HEK293 (cell line): Measurements from ENCODE around the gene ACADVL.

Experiments
- HOXD13 ChIP-seq: sonication (generic); formaldehyde crosslinking; IDR thresholded peaks from 2 replicates; pipeline ENCODE4 v1.8.0; 2022; ENCODE audit warnings: missing genetic modification reagents, borderline replicate concordance
- KLF10 ChIP-seq: fragments of 450-650 bp; IDR thresholded peaks from 2 replicates; pipeline ENCODE4 v1.5.1; 2018; ENCODE audit warnings: missing biosample characterization, mild to moderate bottlenecking, missing genetic modification characterization
- MYNN ChIP-seq: fragments of 450-650 bp; formaldehyde crosslinking; IDR thresholded peaks from 2 replicates; pipeline ENCODE4 v1.5.1; 2016; ENCODE audit warnings: missing biosample characterization, missing genetic modification characterization, borderline replicate concordance
- SCRT1 ChIP-seq: fragments of 450-650 bp; formaldehyde crosslinking; IDR thresholded peaks from 2 replicates; pipeline ENCODE4 v1.5.1; 2016; ENCODE audit warnings: missing biosample characterization, missing genetic modification characterization, borderline replicate concordance
- ZBTB48 ChIP-seq: fragments of 450-650 bp; formaldehyde crosslinking; IDR thresholded peaks from 2 replicates; pipeline ENCODE4 v1.5.1; 2016; ENCODE audit warnings: missing biosample characterization, missing genetic modification characterization
- ZIC2 ChIP-seq: fragments of 450-650 bp; formaldehyde crosslinking; IDR thresholded peaks from 2 replicates; pipeline ENCODE4 v1.5.1; 2016; ENCODE audit warnings: missing biosample characterization, missing genetic modification characterization
- ZNF112 ChIP-seq: fragments of 450-650 bp; formaldehyde crosslinking; IDR thresholded peaks from 2 replicates; pipeline ENCODE4 v1.5.0; 2017; ENCODE audit warnings: missing biosample characterization, missing genetic modification characterization
- ZNF114 ChIP-seq: fragments of 450-650 bp; formaldehyde crosslinking; IDR thresholded peaks from 2 replicates; pipeline ENCODE4 v1.5.0; 2017; ENCODE audit warnings: missing biosample characterization, missing genetic modification characterization
- ZNF16 ChIP-seq: fragments of 450-650 bp; formaldehyde crosslinking; IDR thresholded peaks from 2 replicates; pipeline ENCODE4 v1.5.1; 2016; ENCODE audit warnings: low read depth, missing biosample characterization, missing genetic modification characterization
- ZNF221 ChIP-seq: fragments of 450-650 bp; formaldehyde crosslinking; IDR thresholded peaks from 2 replicates; pipeline ENCODE4 v1.5.1; 2017; ENCODE audit warnings: missing biosample characterization, missing genetic modification characterization, borderline replicate concordance
- ZNF366 ChIP-seq: fragments of 450-650 bp; formaldehyde crosslinking; conservative IDR thresholded peaks from 2 replicates; pipeline ENCODE4 v1.5.1; 2016; ENCODE audit warnings: missing biosample characterization, missing genetic modification characterization
- ZNF416 ChIP-seq: fragments of 450-650 bp; formaldehyde crosslinking; IDR thresholded peaks from 2 replicates; pipeline ENCODE4 v1.5.1; 2016; ENCODE audit warnings: missing biosample characterization, missing genetic modification characterization
- ZNF521 ChIP-seq: fragments of 450-650 bp; formaldehyde crosslinking; IDR thresholded peaks from 2 replicates; pipeline ENCODE4 v1.5.1; 2017; ENCODE audit warnings: missing biosample characterization, mild to moderate bottlenecking, missing genetic modification characterization
- ZNF529 ChIP-seq: fragments of 450-650 bp; formaldehyde crosslinking; IDR thresholded peaks from 2 replicates; pipeline ENCODE4 v1.5.1; 2017; ENCODE audit warnings: missing genetic modification characterization, missing biosample characterization; ENCODE audit not compliant: insufficient replicate concordance
- ZNF544 ChIP-seq: fragments of 450-650 bp; formaldehyde crosslinking; IDR thresholded peaks from 2 replicates; pipeline ENCODE4 v1.5.0; 2017; ENCODE audit warnings: missing biosample characterization, missing genetic modification characterization
- ZNF549 ChIP-seq: fragments of 450-650 bp; IDR thresholded peaks from 2 replicates; pipeline ENCODE4 v1.5.1; 2018; ENCODE audit warnings: missing biosample characterization, missing genetic modification characterization, mild to moderate bottlenecking, inconsistent platforms, moderate library complexity
- ZNF626 ChIP-seq: fragments of 450-650 bp; sonication (Bioruptor Pico); formaldehyde crosslinking; IDR thresholded peaks from 2 replicates; pipeline ENCODE4 v1.5.1; 2018; ENCODE audit warnings: missing biosample characterization, missing genetic modification characterization, inconsistent platforms
- ZNF707 ChIP-seq: fragments of 450-650 bp; formaldehyde crosslinking; IDR thresholded peaks from 2 replicates; pipeline ENCODE4 v1.5.1; 2016; ENCODE audit warnings: missing biosample characterization, missing genetic modification characterization
- ZNF777 ChIP-seq: fragments of 450-650 bp; formaldehyde crosslinking; IDR thresholded peaks from 2 replicates; pipeline ENCODE4 v1.5.1; 2017; ENCODE audit warnings: missing biosample characterization, missing genetic modification characterization, borderline replicate concordance
- ZNF830 ChIP-seq: fragments of 450-650 bp; IDR thresholded peaks from 2 replicates; pipeline ENCODE4 v1.5.0; 2018; ENCODE audit warnings: missing biosample characterization, missing genetic modification characterization, low read depth, mild to moderate bottlenecking, moderate library complexity
- ZXDB ChIP-seq: fragments of 450-650 bp; formaldehyde crosslinking; IDR thresholded peaks from 2 replicates; pipeline ENCODE4 v1.5.1; 2016; ENCODE audit warnings: missing biosample characterization, missing genetic modification characterization
- TF ChIP-seq, protein P1 (sequence below): fragments of 450-650 bp; formaldehyde crosslinking; IDR thresholded peaks from 2 replicates; pipeline ENCODE4 v1.5.1; 2016; ENCODE audit warnings: missing biosample characterization, missing genetic modification characterization
- TF ChIP-seq, protein P2 (sequence below): fragments of 450-650 bp; formaldehyde crosslinking; IDR thresholded peaks from 2 replicates; pipeline ENCODE4 v1.5.1; 2016; ENCODE audit warnings: missing biosample characterization, missing genetic modification characterization
- TF ChIP-seq, protein P3 (sequence below): fragments of 450-650 bp; formaldehyde crosslinking; IDR thresholded peaks from 2 replicates; pipeline ENCODE4 v1.5.1; 2016; ENCODE audit warnings: missing biosample characterization, missing genetic modification characterization
- TF ChIP-seq, protein P4 (sequence below): fragments of 450-650 bp; formaldehyde crosslinking; IDR thresholded peaks from 2 replicates; pipeline ENCODE4 v1.5.1; 2016; ENCODE audit warnings: missing biosample characterization, missing genetic modification characterization
- TF ChIP-seq, protein P5 (sequence below): fragments of 450-650 bp; formaldehyde crosslinking; IDR thresholded peaks from 2 replicates; pipeline ENCODE4 v1.5.1; 2016; ENCODE audit warnings: missing biosample characterization, missing genetic modification characterization
- TF ChIP-seq, protein P6 (sequence below): fragments of 450-650 bp; formaldehyde crosslinking; IDR thresholded peaks from 2 replicates; pipeline ENCODE4 v1.5.1; 2016; ENCODE audit warnings: missing biosample characterization, missing genetic modification characterization
- TF ChIP-seq, protein P7 (sequence below): fragments of 450-650 bp; formaldehyde crosslinking; IDR thresholded peaks from 2 replicates; pipeline ENCODE4 v1.5.1; 2016; ENCODE audit warnings: missing biosample characterization, missing genetic modification characterization

ACADVL gene

DNA sequence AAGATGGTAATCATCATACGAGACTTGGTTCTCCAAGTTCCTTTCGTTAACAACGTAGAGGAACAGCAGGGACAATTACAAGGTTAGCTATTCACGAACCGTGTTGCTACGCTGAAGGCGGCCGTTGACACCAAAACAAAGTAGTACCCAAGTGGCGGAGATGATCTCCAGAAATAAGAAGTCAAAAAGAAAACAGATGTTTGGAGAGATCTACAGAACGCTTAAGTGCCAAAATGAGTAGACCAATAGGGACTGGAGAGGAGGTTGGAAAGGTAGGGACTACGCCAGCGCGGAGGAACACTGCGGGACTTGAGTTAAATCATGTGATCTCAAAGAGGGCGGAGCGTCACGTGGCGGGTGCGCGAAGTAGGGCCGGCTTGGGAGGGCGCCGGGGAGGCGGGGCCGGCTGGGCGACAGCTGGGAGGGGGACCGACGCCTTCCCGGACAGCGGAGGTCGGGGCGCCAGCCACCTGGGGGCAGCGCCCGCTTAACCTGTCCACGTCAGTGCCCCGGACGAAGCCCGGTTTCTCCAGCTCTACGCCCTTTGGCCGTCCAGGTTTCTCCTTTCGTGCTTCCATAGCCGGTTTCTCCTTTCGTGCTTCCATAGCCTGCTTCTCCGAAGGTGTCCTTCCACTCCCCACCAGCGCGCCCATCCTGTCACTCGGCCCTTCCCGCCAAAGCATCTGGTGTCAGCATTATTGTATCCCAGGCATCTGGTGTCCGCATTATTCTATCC is 23.1 kb downstream of the ACADVL start (continued):
- TF ChIP-seq, protein P1, sequence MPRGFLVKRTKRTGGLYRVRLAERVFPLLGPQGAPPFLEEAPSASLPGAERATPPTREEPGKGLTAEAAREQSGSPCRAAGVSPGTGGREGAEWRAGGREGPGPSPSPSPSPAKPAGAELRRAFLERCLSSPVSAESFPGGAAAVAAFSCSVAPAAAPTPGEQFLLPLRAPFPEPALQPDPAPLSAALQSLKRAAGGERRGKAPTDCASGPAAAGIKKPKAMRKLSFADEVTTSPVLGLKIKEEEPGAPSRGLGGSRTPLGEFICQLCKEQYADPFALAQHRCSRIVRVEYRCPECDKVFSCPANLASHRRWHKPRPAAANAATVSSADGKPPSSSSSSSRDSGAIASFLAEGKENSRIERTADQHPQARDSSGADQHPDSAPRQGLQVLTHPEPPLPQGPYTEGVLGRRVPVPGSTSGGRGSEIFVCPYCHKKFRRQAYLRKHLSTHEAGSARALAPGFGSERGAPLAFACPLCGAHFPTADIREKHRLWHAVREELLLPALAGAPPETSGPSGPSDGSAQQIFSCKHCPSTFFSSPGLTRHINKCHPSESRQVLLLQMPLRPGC (tag by site-specific recombination) = peak; percentile 97
- TF ChIP-seq, protein P2, sequence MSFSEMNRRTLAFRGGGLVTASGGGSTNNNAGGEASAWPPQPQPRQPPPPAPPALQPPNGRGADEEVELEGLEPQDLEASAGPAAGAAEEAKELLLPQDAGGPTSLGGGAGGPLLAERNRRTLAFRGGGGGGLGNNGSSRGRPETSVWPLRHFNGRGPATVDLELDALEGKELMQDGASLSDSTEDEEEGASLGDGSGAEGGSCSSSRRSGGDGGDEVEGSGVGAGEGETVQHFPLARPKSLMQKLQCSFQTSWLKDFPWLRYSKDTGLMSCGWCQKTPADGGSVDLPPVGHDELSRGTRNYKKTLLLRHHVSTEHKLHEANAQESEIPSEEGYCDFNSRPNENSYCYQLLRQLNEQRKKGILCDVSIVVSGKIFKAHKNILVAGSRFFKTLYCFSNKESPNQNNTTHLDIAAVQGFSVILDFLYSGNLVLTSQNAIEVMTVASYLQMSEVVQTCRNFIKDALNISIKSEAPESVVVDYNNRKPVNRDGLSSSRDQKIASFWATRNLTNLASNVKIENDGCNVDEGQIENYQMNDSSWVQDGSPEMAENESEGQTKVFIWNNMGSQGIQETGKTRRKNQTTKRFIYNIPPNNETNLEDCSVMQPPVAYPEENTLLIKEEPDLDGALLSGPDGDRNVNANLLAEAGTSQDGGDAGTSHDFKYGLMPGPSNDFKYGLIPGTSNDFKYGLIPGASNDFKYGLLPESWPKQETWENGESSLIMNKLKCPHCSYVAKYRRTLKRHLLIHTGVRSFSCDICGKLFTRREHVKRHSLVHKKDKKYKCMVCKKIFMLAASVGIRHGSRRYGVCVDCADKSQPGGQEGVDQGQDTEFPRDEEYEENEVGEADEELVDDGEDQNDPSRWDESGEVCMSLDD (tag by site-specific recombination) = peak; percentile 88
- TF ChIP-seq, protein P3, sequence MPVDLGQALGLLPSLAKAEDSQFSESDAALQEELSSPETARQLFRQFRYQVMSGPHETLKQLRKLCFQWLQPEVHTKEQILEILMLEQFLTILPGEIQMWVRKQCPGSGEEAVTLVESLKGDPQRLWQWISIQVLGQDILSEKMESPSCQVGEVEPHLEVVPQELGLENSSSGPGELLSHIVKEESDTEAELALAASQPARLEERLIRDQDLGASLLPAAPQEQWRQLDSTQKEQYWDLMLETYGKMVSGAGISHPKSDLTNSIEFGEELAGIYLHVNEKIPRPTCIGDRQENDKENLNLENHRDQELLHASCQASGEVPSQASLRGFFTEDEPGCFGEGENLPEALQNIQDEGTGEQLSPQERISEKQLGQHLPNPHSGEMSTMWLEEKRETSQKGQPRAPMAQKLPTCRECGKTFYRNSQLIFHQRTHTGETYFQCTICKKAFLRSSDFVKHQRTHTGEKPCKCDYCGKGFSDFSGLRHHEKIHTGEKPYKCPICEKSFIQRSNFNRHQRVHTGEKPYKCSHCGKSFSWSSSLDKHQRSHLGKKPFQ (tag by site-specific recombination) = peak; percentile 55; the same call in 1 of the 2 replicates
- peak; percentile 85 for TF ChIP-seq ZIC2 (tag by site-specific recombination)
- TF ChIP-seq ZNF16 = no peak
- TF ChIP-seq ZNF529 (tag by site-specific recombination) = no peak
- TF ChIP-seq, protein P4, sequence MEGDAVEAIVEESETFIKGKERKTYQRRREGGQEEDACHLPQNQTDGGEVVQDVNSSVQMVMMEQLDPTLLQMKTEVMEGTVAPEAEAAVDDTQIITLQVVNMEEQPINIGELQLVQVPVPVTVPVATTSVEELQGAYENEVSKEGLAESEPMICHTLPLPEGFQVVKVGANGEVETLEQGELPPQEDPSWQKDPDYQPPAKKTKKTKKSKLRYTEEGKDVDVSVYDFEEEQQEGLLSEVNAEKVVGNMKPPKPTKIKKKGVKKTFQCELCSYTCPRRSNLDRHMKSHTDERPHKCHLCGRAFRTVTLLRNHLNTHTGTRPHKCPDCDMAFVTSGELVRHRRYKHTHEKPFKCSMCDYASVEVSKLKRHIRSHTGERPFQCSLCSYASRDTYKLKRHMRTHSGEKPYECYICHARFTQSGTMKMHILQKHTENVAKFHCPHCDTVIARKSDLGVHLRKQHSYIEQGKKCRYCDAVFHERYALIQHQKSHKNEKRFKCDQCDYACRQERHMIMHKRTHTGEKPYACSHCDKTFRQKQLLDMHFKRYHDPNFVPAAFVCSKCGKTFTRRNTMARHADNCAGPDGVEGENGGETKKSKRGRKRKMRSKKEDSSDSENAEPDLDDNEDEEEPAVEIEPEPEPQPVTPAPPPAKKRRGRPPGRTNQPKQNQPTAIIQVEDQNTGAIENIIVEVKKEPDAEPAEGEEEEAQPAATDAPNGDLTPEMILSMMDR (tag by site-specific recombination) = peak; percentile 78
- no peak for TF ChIP-seq ZNF549 (tag by site-specific recombination)
- TF ChIP-seq ZXDB (tag by site-specific recombination) = peak; percentile 97
- no peak for TF ChIP-seq ZNF777 (tag by site-specific recombination)
- no peak for TF ChIP-seq SCRT1 (tag by site-specific recombination)
- no peak for TF ChIP-seq HOXD13 (CRISPR knock-in tag)
- TF ChIP-seq MYNN (tag by site-specific recombination) = no peak
- TF ChIP-seq ZBTB48 (tag by site-specific recombination) = peak; percentile 74
- TF ChIP-seq ZNF221 = no peak
- no peak for TF ChIP-seq ZNF416 (tag by site-specific recombination)
- TF ChIP-seq ZNF112 (tag by site-specific recombination) = no peak
- no peak for TF ChIP-seq ZNF521 (tag by site-specific recombination)
- TF ChIP-seq ZNF707 = no peak
- peak; percentile 96 for TF ChIP-seq KLF10 (tag by site-specific recombination)
- peak; percentile 74 for TF ChIP-seq ZNF366 (tag by site-specific recombination)
- TF ChIP-seq, protein P5, sequence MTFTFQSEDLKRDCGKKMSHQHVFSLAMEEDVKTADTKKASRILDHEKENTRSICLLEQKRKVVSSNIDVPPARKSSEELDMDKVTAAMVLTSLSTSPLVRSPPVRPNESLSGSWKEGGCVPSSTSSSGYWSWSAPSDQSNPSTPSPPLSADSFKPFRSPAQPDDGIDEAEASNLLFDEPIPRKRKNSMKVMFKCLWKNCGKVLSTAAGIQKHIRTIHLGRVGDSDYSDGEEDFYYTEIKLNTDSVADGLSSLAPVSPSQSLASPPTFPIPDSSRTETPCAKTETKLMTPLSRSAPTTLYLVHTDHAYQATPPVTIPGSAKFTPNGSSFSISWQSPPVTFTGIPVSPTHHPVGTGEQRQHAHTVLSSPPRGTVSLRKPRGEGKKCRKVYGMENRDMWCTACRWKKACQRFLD (tag by site-specific recombination) = no peak
- TF ChIP-seq, protein P6, sequence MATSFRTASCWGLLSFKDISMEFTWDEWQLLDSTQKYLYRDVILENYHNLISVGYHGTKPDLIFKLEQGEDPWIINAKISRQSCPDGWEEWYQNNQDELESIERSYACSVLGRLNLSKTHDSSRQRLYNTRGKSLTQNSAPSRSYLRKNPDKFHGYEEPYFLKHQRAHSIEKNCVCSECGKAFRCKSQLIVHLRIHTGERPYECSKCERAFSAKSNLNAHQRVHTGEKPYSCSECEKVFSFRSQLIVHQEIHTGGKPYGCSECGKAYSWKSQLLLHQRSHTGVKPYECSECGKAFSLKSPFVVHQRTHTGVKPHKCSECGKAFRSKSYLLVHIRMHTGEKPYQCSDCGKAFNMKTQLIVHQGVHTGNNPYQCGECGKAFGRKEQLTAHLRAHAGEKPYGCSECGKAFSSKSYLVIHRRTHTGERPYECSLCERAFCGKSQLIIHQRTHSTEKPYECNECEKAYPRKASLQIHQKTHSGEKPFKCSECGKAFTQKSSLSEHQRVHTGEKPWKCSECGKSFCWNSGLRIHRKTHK = no peak
- no peak for TF ChIP-seq ZNF626 (tag by site-specific recombination)
- TF ChIP-seq, protein P7, sequence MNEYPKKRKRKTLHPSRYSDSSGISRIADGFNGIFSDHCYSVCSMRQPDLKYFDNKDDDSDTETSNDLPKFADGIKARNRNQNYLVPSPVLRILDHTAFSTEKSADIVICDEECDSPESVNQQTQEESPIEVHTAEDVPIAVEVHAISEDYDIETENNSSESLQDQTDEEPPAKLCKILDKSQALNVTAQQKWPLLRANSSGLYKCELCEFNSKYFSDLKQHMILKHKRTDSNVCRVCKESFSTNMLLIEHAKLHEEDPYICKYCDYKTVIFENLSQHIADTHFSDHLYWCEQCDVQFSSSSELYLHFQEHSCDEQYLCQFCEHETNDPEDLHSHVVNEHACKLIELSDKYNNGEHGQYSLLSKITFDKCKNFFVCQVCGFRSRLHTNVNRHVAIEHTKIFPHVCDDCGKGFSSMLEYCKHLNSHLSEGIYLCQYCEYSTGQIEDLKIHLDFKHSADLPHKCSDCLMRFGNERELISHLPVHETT (tag by site-specific recombination) = peak; percentile 98
- TF ChIP-seq ZNF114 = no peak
- no peak for TF ChIP-seq ZNF830
- TF ChIP-seq ZNF544 (tag by site-specific recombination) = no peak
